Ishikawa (cell line): ENCODE results near the gene TSTD2.

ENCODE experiments used
- CEBPB ChIP-seq: IDR thresholded peaks from 2 replicates; pipeline ENCODE4 v1.6.1; 2012
- EP300 ChIP-seq: IDR thresholded peaks from 2 replicates; pipeline ENCODE4 v1.6.1; 2012; ENCODE audit warnings: borderline replicate concordance
- FOXM1 ChIP-seq: IDR thresholded peaks from 2 replicates; pipeline ENCODE4 v1.6.1; 2012; ENCODE audit warnings: low read depth, borderline replicate concordance
- RAD21 ChIP-seq: IDR thresholded peaks from 2 replicates; pipeline ENCODE4 v1.6.1; 2012; ENCODE audit warnings: low read depth
- TAF1 ChIP-seq: IDR thresholded peaks from 2 replicates; pipeline ENCODE4 v1.6.1; 2012; ENCODE audit warnings: low read depth, mild to moderate bottlenecking
- ZBTB7A ChIP-seq: IDR thresholded peaks from 2 replicates; pipeline ENCODE4 v1.6.1; 2012; ENCODE audit warnings: low read depth
- TF ChIP-seq, protein P1 (sequence below): IDR thresholded peaks from 2 replicates; pipeline ENCODE4 v1.6.1; 2012
- TF ChIP-seq, protein P2 (sequence below): IDR thresholded peaks from 2 replicates; pipeline ENCODE4 v1.6.1; 2012; ENCODE audit warnings: low read depth, mild to moderate bottlenecking
- TF ChIP-seq, protein P3 (sequence below): IDR thresholded peaks from 2 replicates; pipeline ENCODE4 v1.6.1; 2012

DNA sequence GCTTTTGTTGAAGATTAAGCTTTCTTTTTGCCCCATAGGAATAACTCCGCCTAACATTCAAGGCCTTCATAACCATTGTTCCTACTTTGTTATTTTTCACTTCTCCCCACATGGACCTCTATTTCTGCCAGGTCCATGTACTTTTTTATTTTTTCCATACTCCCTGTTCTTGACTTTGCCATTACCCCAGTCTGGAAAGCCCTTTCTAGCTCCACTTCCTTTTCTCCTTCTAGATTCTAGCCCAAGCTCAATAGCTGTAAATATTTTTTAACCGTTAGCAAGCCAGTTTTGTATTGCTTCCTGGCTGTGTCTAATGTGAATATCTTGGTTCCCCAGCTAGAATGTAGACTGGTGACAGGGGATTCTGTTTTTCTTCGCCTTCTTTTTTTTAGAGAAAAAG, 26.6 kb upstream of the TSTD2 start:
- no peak for TF ChIP-seq RAD21
- no peak for TF ChIP-seq ZBTB7A
- TF ChIP-seq, protein P1, sequence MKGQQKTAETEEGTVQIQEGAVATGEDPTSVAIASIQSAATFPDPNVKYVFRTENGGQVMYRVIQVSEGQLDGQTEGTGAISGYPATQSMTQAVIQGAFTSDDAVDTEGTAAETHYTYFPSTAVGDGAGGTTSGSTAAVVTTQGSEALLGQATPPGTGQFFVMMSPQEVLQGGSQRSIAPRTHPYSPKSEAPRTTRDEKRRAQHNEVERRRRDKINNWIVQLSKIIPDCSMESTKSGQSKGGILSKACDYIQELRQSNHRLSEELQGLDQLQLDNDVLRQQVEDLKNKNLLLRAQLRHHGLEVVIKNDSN: no peak
- no peak for TF ChIP-seq TAF1
- no peak for TF ChIP-seq EP300
- TF ChIP-seq, protein P2, sequence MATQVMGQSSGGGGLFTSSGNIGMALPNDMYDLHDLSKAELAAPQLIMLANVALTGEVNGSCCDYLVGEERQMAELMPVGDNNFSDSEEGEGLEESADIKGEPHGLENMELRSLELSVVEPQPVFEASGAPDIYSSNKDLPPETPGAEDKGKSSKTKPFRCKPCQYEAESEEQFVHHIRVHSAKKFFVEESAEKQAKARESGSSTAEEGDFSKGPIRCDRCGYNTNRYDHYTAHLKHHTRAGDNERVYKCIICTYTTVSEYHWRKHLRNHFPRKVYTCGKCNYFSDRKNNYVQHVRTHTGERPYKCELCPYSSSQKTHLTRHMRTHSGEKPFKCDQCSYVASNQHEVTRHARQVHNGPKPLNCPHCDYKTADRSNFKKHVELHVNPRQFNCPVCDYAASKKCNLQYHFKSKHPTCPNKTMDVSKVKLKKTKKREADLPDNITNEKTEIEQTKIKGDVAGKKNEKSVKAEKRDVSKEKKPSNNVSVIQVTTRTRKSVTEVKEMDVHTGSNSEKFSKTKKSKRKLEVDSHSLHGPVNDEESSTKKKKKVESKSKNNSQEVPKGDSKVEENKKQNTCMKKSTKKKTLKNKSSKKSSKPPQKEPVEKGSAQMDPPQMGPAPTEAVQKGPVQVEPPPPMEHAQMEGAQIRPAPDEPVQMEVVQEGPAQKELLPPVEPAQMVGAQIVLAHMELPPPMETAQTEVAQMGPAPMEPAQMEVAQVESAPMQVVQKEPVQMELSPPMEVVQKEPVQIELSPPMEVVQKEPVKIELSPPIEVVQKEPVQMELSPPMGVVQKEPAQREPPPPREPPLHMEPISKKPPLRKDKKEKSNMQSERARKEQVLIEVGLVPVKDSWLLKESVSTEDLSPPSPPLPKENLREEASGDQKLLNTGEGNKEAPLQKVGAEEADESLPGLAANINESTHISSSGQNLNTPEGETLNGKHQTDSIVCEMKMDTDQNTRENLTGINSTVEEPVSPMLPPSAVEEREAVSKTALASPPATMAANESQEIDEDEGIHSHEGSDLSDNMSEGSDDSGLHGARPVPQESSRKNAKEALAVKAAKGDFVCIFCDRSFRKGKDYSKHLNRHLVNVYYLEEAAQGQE: no peak
- TF ChIP-seq, protein P3, sequence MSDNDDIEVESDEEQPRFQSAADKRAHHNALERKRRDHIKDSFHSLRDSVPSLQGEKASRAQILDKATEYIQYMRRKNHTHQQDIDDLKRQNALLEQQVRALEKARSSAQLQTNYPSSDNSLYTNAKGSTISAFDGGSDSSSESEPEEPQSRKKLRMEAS: no peak
- TF ChIP-seq CEBPB: no peak
- TF ChIP-seq FOXM1: no peak
